GM11168 (cell line): ENCODE results near the gene MMP15.
"Not testable (repeated sequence)": the region's sequence is repeated elsewhere in the genome, so short reads cannot be mapped to it uniquely, and the experiment has no call there.

Experiments
- in situ Hi-C: fragments of 300-500 bp; cut with MboI; formaldehyde crosslinking; loops from one replicate; pipeline ENCODE4 v1.12.0; 2022; ENCODE audit warnings: low sequenced_read_pairs; ENCODE audit not compliant: unreplicated experiment

Gene MMP15

DNA sequence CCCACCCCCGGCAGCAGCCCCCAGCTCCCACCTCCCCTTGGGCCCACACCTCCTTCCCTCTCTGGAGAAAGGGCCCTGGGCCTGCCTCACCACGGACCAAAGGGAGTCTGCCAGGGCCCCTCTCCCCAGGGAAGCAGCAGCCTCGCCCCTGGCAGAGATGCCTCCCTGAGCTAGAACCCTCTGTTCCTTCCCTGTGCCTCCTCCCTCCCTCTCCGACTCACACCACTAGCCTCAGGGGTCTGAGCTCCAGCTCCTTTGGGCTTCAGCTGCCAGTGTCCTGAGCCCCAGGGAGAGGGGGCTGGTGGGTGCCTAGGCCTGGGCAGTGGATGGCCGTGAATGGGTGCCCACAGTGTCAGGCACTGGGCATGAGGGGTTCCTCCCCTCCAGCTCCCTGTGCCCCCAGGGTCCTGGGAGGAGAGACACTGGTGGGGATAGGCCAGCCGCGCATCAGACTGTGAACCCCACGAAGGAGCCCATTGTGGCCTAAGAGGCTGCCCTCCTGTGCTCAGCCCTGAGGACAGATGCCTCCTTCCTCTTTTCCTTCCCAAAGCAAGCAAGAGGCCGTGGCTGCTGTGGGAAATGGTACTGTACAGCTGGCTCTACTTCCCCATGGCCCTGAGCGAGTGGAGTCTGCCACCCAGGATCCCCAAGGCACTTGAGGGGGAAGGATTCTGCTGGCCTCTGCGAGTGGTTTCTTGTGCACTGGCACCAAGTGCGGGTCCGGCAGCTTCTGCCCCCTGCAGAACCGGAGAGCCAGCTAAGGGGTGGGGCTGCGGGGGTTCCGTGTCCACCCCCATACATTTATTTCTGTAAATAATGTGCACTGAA, 20.7 kb downstream of the MMP15 start:
- in situ Hi-C loops = no loop called here

DNA sequence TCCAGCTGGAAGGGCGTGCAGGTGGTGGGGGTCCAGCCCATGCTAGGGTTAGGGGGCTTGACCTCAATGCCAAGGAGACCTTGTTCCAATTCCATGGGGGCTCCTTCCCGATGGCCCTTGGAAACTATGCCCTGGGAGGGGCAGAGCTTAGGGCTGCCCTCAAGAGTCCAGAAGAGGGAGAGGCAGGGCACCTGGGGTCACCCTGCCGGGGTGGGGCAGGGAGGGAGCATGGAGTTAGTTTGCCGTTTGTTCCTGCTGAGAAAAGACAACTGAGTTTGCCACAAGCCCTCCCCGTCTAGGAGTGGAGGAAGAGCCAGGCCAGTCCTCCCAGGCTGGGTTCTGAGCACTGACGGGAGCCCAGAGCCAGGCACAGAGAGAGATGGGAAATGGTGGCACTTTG, 21.4 kb downstream of the MMP15 start:
- in situ Hi-C loops = no loop called here

DNA sequence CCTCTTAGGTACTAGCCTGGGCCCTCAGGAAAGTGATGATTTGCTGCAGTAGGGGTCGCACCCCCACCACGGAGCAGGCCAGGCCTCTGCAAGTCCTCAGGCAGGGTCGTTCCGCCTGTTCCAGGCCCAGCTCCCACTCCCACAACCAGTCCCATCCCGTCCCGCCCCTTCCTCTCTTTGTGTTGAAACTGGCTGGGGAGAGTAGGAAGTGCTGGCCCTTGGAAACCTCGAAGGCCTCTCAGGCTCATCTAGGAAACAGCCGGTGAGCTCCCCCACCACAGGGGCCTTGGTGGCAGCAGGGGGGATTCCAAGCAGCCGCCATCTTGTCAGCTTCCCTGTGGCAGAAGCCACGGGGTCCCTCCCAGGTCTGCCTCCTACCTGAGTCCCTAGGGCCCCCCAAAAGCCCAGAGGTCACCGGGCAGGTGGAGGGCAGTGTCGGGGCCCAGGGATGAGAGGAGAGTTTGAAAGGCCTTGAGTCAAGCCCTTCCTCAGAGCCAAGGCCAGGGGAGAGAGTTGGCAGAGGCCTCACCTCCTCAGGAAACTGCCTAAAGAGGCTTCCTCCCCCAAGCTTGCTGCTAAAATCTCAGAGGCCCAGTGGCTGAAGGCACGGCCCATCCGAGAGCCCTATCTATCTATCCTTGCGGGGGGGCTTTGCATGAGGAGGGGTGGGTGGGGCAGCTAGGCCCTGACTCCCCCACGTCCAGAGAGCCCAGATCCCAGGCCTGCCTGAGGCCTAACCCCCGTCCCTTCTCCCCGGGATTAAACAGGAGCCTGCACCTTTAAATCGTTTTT, 22.2 kb downstream of the MMP15 start:
- in situ Hi-C loops = no loop called here

DNA sequence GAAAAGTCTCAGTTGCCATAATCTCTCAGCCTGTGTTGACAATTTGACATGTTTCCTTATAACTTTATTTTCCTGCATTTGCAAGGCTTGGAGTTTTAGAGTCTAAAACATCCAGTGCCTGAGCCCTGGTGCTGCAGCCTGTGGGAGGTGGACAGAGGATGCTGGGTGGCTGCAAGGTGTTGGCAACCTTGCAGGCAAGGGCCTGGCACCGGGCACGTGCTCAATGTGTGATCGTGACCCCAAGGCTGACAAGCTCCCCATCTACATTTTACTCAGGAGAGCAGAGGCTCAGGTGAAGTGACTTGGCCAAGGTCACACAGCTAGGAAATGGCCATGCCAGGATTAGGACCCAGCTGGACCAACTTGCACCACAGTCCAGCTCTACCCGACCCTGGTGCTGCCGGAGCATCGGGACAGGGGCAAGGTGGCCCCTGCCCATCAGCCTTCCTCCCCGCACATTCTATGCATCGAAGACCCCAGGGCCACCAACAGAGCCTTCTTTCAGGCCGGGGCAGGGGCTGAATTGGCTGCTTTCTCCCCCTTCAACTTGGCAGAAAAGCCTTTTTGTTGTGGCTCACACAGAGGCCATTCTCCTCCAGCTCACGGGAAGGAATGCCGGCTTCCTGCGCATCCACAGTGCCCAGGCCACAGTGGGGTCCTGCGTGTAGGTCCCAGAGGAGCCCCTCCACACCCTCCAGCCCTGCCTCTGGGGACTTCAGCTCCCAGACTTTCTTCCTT, 23.1 kb downstream of the MMP15 start:
- in situ Hi-C loops = no loop called here

DNA sequence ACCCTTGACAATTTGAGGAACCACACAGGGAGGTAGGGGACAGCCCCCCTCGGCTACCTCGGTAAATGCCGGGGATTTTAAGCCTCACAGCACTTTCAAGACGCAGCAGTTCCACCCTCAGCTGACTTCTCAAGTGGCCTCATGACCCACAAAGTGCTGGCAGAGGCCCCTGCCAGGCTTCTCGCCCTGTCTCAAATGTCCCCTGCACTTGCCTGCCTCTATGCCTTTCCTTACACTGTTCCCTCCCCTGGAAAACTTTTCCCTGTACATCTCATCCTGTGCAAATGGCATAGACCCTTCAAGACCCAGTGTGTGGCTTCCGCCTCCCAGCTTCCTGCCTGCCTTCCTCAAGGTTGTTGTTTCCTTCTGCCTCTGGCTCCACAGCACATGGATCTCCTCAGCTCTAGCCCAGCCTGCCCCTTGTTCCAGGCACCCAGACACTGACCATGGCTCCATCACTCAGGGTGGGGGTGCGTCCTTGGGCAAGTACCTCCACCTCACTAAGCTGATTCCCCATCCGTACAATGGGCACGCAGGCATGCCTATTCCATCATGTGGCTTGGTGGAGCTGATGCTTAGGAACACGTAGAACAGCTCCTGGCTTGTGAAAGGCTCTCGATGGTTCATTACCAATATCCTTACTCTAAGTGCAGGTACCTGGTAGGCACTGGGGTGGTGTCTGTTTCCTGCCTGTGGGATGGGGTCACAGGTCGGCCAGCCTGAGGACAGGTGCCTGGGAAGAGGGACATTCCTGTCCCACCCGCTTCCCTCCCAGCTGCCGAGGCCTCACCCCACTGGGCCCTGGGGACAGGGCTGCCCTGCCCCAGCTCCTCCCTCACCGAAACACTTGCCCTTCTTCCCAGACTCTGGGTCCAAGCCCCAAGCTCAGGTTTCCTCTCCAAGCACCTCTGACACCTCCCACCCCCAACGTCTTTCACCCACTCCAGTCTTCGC, 24.0 kb downstream of the MMP15 start:
- in situ Hi-C loops = no loop called here

DNA sequence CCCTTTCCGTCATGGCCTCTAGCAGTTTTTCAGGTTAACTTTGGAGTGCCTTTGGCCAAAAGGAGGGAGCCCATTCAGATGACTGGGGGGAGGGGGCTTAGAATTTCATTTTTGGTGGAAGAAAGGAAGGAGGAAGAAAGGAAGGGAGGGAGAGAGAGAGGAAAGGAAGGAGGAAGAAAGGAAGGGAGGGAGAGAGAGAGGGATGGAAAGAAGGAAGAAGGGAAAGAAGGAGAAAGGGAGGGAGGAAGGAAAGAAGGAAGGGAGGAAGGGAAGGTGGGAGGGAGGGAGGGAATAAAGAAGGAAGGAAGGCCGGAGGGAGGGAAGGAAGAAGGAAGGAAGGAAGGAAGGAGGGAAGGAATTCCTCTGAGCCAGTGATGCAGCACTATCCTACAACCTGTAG, 25.7 kb downstream of the MMP15 start:
- in situ Hi-C loops = no loop called here

DNA sequence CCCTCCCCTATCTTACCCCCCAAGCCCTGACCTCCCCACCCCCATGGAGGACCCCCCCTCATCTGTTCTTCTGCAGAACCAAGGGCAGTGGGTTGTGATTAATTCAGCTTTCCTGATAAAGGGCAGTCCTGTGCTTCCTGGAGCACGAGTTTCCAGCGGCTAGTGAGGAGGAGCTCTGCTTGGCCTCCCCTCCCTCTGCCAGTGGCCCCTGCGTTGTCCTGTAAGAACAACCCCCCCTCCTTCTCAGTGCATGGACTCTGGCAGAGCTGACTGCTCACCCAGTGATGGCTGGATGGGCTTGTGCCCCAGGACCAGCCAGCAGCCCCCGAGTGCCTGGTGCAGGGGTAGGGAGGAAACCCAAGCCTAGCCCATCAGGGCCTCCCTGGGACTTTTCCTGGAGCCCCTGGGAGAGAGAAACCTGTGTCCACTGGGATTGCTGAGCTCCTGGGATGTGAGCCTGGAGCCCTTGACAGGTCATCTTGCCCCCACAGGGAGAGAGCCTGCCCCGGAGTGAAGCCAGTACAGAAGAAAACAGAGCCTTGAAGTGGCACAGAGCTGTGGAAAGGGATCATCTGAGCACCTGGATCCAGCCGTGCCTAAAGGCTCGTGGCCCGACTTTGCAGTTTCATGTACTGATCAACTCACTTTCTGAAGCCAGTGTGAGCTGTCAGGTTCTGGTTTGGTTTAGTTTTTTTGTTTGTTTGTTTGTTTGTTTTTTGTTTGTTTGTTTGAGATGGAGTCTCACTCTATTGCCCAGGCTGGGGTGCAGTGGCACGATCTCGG, 26.5 kb downstream of the MMP15 start:
- in situ Hi-C loops = no loop called here

DNA sequence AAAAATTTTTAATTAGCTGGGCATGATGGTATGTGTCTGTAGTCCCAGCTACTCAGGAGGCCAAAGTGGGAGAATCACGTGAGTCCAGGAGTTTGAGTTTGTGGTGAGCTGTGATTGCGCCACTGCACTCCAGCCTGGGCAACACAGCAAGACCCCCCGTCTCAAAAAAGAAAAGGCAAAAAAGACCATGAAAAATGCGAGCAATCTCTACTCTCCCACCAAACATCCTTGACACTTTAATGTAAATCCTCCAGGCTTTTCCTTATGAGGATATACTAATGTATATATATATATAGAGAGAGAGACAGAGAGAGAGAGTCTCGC, 28.1 kb downstream of the MMP15 start:
- in situ Hi-C loops = no loop called here

DNA sequence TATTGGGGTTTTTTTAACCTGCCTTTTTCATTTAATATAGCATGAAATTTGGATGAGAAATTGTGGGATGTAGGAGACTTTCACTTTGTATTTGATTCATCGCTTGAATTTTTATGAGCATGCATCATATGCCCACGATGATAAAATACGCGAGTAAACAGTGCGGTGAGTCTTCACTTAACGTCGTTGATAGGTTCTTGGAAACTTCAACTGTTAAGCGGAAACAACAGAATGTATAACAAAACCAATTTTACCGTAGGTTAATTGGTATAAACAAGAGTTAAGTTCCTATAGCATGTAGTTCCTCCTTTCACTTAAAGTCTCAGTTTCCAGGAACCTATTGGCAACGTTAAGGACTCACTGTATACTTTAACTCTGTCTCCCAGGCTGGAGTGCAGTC, 28.7 kb downstream of the MMP15 start:
- in situ Hi-C loops = no loop called here

DNA sequence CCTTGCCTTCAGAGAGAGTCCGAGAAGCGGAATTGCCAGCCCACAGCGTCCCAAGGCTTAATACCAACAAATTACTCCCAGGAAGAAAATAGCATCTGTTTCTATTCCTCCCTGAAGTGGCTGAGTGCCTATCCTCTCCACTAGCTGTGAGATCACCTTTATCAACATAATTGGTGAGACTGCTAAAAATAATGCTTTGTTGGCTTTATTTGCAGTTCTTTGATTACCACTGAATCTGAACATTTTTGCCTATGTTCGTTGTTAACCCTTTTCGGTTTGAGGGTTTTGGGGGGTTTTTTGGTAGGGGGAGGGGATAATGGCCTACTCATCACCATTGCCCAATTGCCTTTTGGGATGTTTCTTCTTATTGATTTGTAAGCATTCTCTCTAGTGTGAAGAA, 31.0 kb downstream of the MMP15 start:
- in situ Hi-C loops = no loop called here

DNA sequence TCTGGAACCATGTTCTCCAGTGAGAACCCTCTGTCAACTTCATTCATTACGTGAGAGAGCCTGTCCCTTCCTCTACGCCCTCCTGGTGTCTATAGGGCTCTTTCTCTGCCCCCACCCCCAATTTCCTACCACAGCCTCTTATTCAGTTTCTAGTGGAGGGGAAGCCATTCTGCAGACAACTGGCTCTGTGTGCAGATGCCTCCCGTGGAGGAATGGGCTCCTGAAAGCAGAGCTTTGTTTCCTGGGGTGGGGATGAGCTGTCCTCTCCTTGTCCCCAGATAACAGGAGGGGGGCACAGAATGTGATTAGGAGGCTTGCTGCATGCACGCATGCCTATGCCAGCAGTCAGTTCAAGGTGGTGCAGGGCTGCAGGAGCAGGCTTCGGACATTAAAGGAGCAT, 31.6 kb downstream of the MMP15 start:
- in situ Hi-C loops = no loop called here

DNA sequence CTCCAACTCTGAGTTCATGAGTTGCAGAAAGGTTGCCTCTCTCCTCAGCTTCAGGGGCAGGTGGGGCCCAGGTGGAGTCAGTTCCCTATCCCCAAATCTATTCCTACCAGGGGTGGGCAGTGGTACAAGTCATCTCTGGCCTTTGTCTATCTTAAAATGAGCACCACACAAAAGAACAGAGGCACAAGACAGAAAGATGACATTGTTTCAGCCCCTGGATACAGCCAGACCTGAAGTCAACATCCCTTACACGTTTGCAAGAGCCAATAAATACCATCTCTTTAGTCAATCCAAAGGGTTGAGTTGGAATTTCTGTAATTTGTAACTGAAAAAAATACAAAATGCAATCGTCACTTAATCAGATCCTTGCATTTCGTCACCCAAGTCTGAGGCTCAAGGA, 32.2 kb downstream of the MMP15 start:
- in situ Hi-C loops = no loop called here

DNA sequence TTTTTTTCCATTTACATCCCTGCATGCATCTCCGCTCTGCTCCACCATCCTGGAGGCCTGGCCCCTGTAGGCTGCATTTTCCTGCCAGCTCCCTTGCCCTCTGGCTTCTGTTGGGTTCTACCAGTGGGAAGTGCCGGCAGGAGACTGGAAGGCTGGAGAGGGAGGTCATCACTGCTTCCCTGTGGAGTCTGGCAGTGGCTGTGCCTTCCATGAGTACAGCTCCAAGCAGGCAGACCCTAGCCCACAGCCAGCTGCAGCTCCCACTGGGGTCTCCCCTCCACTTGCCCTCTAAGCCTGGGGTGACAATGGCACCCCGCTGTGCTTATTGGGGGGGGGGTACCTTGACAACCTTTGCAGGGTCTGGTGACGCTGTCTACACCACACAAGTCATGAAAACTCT, 37.3 kb downstream of the MMP15 start:
- in situ Hi-C loops = no loop called here

DNA sequence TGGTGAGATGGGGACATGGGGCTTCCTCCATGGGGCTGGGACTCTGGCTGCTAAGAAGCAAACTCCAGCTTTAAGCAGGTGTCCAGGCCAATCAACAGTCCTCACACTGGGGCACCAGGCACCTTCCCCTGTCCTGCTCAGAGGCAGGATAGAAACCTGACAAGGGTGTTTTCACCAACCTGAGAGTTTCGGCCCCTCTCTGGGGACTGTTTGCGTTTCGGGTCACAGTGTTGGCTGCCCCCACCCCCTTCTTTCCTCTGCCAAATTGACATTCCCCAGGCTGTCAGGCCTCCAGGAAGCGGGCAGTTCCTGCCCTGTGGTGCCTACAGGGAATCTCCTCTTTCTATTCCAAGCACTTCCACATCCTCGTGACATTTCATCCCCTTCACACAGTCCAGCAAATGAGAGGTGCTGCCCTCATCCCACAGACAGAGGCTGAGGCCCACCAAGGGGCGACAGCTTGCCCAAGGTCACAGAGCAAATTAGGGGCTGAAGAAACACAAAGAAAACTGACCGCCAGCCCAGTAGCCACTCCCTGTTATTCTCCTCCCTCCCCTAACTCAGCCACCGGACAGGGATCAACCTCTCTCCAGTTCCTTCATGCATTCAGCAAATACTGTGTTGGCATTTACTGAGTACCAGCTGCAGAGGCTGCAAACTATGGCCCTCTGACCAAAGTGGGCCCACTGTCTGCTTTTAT, 38.0 kb downstream of the MMP15 start:
- in situ Hi-C loops = no loop called here

DNA sequence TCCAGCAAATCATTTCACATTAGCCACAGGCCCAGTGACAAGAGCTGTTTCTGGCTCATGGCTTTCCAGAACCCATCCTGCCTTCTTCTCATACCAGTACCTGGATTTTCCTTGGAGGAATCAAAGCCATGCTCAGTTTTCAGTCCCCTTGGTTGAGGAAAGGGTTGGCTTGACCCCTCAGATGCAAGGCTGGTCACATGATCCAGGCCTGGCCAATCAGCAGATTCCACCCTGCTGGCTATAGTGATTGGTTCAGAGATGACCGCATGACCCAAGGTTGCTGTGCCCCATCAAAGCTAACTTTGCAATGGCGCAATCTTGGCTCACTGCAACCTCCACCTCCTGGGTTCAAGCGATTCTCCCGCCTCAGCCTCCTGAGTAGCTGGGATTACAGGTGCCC, 45.0 kb downstream of the MMP15 start:
- in situ Hi-C loops = no loop called here

DNA sequence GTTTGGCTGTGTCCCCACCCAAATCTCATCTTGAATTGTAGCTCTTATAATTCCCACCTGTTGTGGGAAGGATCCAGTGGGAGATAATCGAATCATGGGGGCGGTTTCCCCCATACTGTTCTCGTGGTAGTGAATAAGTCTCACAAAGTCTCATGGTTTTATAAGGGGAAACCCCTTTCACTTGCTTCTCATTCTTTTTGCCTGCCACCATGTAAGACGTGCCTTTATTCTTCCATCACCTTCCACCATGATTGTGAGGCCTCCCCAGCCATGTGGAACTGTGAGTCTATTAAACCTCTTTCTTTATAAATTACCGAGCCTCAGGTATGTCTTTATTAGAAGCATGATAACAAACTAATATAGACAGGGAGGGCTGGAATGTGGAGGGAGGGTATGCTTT, 46.6 kb downstream of the MMP15 start:
- in situ Hi-C loops = not testable (repeated sequence)

DNA sequence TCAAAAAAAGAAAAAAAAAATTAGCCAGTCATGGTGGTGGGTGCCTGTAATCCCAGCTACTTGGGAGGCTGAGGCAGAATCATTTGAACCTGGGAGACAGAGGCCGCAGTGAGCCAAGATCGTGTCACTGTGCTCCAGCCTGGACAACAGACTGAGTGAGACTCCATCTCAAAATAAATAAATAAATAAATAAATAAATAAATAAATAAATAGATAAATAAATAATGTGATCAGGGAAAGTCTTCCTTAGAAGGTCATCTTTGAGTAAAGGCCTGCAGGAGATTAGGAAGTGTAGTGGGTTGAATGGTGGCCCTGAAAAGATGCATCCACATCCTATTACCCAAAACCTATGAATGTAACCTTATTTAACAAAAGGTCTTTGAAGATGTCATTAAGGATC, 47.5 kb downstream of the MMP15 start:
- in situ Hi-C loops = not testable (repeated sequence)

DNA sequence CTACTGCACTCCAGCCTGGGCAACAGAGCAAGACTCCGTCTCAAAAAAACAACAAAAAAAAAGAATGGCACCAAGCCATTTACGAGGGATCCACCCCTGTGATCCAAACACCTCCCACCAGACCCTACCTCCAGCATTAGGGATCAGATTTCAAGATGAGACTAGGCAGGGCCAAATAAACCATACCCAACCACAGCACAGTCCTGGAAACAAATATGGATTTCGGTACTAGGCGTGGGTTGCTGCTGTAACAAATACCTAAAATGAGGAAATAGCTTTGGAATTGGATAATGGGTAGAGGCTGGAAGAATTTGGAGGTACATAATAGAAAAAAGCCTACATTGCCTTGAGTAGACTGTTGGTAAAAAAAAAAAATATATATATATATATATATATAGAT, 49.1 kb downstream of the MMP15 start:
- in situ Hi-C loops = no loop called here

DNA sequence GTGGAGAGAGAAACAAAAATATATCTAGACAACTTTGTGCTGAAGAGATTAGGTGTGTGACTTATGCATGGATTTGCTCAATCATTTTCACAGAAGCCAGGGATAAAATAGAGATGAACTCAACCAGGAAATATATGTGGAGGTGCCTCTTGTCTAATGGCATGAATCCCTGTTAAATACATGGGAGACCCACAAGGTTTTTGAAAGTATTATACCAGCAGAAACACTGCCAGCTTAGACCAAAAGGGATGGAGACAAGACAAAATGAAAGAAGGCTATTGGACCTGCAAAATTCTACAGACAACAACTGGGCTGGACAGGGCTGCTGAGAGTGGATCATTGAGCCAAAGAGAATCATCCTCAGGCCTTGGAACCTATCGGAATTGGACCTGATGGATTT, 51.0 kb downstream of the MMP15 start:
- in situ Hi-C loops = no loop called here
